Left lobe of liver (tissue), 2 donors: ENCODE data around the gene F2RL3. TPM values are rescaled to one million over a fixed set of nuclear protein-coding genes. Genes with fewer than 3 reads are reported as not detected.
A peak's percentile ranks its signal among the peaks of the same experiment; 100 is the strongest.
"Not testable (repeated sequence)": the region's sequence is repeated elsewhere in the genome, so short reads cannot be mapped to it uniquely, and the experiment has no call there.

Experiments
- ATAC-seq: fragments of 200-7000 bp; cut with Tn5 transposase; one replicate; pipeline ENCODE4 v1.9.1; 2020; ENCODE audit warnings: mild to moderate bottlenecking, moderate library complexity
- DNase-seq: peaks from one replicate; pipeline ENCODE4 v3.0.0-alpha.2; 2020; ENCODE audit warnings: low spot score
- total RNA-seq: library from RNA; stranded (reverse); gene quantifications from one replicate; pipeline ENCODE4 v1.2.1, GENCODE V29; 2021
- donor health status: DM: no; HTN: no; CAD: no; lungs with moderate emphysema.
- donor health status: DM: no; HTN: yes; CAD: no.

Gene F2RL3
- total RNA-seq, 1 donor from 2014 or later: 0.15 TPM

DNA sequence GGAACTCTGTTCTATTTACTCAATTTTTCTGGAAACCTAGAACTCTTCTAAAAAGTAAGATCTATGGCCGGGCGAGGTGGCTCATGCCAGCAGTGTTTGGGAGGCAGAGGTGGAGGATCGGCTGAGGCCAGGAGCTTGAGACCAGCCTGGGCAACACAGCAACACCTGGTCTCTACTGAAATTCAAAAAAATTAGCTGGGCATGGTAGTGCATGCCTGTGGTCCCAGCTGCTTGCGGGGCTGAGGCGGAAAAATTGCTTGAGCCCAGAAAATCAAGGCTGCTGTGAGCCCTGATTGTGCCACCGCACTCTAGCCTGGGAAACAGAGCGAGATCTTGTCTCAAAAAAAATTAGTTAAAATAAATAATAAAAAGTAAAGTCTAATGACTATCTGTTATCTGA, 28.6 kb downstream of the F2RL3 start:
- ATAC-seq (no peak), DNase-seq (no peak)

DNA sequence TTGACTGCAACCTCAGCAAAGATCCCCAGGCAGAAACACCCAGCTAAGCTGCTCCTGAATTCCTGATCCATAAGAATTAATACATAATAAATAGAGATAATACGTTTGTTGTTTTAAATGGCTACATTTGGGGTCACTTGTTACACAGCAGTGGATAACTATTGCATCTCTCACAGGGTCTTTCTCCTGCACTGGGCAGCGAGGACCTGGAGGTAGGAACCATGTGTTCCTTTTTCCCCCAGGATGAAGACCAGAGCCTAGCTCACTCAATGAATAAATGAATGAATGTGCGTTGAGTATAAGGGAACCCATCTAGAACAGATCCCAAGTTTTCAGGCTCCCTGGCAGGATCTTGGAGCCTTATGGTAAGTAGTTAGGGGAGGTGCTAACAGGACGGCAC, 30.7 kb downstream of the F2RL3 start:
- ATAC-seq (no peak), DNase-seq (no peak)

DNA sequence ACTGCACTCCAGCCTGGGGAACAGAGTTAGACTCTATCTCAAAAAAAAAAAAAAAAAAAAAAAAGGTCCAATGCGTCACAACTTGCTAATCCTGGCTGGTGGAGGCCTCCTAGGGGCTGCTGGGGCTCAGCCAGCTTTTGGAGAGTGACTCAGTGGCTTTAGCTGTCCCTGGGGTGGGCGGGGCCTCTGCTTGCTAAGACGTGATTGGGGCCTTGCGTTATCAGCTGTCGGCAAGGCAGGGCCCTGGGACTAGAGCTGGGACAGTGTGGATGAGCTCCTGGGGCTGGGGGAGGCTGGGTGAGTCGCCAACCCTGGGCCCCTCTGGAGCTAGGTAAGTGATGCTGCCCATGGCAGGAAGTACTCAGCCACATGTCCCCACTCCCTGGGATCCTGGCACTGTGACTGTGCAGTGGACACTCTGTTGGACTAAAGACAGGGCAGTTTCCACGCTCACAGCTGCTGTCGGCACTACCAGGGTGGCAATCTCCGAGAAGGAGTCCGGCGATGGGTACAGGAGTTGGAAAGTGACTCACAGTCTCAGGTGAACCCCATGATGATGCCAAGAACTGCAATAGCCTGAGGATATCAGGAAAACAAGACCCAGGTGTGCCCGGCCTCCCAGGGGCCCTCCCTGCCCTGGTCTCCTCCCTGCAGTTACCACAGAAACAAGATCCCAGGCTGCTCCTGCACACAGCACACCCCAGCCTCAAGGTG, 32.2 kb downstream of the F2RL3 start:
- DNase-seq: no peak
- no peak for ATAC-seq

GRCh38 chr19:16921766-16922591, 33.2 kb downstream of the F2RL3 start:
- DNase-seq (no peak), ATAC-seq (no peak)

- DNase-seq: no peak
- ATAC-seq: no peak
These were observed 33.8 kb downstream of the F2RL3 start for GRCh38 chr19:16922592-16922934.

GRCh38 chr19:16922949-16923348, 34.1 kb downstream of the F2RL3 start:
- ATAC-seq (no peak), DNase-seq (no peak)

GRCh38 chr19:16927883-16928282, 39.1 kb downstream of the F2RL3 start:
- ATAC-seq (no peak), DNase-seq (no peak)

DNA sequence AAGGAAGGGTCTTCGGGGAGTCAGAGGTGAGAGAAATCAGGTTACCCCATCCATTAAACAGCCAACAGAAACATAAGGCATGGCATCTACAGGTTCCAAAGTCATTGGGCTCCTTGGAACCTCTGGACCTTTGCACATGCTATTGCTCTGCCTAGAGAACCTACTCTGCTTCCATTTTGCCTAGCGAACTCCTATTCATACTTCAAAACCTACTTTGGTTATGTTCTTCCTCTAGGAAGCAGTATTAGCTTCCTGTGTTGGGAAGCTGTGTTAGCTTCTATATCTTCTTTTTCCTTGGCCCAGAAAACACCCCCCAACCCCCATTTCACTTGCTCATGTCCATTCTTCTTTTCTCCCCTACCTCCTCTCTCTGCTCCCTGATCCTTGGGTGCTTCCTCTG, 39.6 kb downstream of the F2RL3 start:
- ATAC-seq: no peak
- DNase-seq: no peak

- DNase-seq: no peak
- ATAC-seq: no peak
These were observed 40.1 kb downstream of the F2RL3 start for GRCh38 chr19:16928916-16929315.

DNA sequence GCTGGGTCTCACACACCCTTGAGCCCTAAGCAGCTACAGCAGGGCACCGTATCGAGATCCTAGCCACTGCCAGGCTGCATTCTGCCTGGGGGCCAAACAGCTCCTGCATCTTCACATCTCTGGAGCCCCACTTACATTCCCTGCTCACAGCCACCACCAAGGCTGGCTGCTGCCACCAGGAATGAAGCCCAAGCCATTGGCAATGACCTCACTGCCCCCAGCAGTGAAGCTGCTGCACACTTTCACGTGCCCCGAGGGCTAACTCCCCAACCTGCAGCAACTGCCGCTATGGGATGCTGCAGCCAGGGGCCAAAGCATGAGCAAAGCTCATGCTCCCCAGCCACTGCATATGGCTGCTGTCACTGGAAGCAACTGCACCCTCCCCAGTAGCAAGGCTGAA, 42.0 kb downstream of the F2RL3 start:
- DNase-seq (no peak), ATAC-seq (no peak)

DNA sequence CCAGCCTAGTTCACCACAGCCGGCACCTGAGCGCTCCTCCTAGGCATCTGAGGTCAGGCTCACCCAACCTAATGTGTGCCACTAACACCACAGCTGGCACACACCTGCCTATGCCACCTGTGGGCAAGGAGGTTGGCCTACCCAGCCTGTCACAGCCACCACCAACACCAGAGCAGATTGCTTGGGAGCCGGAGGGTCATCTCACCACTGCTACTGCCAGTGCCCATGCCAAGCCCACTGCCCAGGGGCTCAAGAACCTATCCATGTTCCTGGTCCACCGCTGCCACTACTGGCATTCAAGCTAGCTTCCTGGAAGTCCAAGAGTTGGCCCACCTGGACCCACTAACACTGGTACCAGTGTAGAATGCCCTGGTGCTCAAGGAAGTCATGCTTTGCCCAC, 42.5 kb downstream of the F2RL3 start:
- DNase-seq: no peak
- ATAC-seq: no peak

GRCh38 chr19:16934489-16934888, 45.7 kb downstream of the F2RL3 start:
- DNase-seq (no peak), ATAC-seq (no peak)

- DNase-seq (no peak), ATAC-seq (no peak)
These were observed 48.1 kb downstream of the F2RL3 start for GRCh38 chr19:16936901-16937300.

DNA sequence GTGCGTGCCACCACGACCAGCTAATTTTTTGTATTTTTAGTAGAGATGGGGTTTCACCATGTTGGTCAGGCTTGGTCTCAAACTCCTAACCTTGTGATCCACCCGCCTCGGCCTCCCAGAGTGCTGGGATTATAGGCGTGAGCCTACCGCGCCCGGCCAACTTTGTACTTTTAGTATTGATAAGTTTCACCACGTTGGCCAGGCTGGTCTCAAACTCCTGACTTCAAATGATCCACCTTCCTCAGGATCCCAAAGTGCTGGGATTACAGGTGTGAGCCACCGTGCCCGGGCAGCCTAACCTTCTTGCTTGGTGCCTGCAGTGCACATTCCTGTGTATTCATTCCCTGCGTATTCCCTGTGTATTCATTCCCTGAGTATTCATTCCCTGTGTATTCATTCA, 49.0 kb downstream of the F2RL3 start:
- ATAC-seq, DNase-seq: not testable (repeated sequence)

DNA sequence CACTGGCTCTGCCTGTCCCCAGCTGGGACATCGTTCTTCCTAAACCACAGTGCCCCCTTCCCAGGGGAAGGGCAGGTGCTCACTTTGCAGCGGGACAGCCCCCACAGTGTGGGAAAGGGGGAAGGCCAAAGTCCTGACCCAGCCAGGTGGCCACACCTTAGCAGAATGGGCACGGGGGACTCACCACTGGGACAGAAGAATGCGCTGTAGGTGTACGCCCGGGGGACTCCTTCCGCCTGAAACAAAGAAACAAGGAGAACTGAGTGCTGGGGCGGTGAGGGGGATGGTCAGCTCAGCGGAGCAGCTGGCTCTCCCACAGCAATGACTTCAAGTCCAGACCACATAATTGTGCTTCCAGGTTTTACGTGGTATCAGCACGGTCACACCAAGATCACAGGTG, 49.4 kb downstream of the F2RL3 start:
- no peak for ATAC-seq
- DNase-seq: no peak

- not testable (repeated sequence) for ATAC-seq, DNase-seq
These were observed 51.3 kb downstream of the F2RL3 start for GRCh38 chr19:16940063-16940462.

DNA sequence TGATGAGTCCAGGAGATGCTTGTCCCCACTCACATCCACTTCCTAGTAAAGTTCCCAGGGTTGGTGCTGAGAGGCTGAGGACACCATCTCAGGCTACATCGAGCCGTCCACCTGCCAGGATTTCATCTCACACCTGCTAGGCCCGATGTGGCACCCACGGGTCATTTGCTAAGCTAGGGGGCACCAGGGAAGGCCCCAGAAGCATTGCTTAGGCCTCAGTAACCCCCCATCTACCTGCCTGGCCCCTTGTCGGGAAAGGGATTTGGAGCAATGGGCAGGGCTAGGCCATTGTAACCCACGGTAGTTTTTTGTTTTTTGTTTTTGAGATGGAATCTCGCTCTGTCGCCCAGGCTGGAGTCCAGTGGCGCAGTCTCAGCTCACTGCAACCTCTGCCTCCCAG, 51.8 kb downstream of the F2RL3 start:
- DNase-seq (peak; percentile 24), ATAC-seq (no peak)

Other genes starting within 250 kb of the F2RL3 start
- gene SMIM7, start 228.9 kb upstream of the F2RL3 start, total RNA-seq: 37.9 TPM
- 6.0 TPM for gene TMEM38A, start 227.9 kb upstream of the F2RL3 start, total RNA-seq
- not detected for gene NWD1, start 169.2 kb upstream of the F2RL3 start, total RNA-seq
- gene SIN3B, start 59.6 kb upstream of the F2RL3 start, total RNA-seq: 15.0 TPM
- 1.3 TPM for gene CPAMD8, start 137.8 kb downstream of the F2RL3 start, total RNA-seq
- gene HAUS8, start 186.5 kb downstream of the F2RL3 start, total RNA-seq: 5.1 TPM
- gene MYO9B, start 186.8 kb downstream of the F2RL3 start, total RNA-seq: 28.9 TPM